Stimulated activated CD8-positive, alpha-beta memory T cell treated with anti-CD3 and anti-CD28 coated beads, Interleukin-15, amount 100 ng/mL, for 1 hour (primary cell): ENCODE measurements around the gene IPCEF1.

Experiments
- DNase-seq: peaks from one replicate; pipeline ENCODE4 v3.0.0-alpha.2; 2020; ENCODE audit warnings: low read depth

IPCEF1 gene

DNA sequence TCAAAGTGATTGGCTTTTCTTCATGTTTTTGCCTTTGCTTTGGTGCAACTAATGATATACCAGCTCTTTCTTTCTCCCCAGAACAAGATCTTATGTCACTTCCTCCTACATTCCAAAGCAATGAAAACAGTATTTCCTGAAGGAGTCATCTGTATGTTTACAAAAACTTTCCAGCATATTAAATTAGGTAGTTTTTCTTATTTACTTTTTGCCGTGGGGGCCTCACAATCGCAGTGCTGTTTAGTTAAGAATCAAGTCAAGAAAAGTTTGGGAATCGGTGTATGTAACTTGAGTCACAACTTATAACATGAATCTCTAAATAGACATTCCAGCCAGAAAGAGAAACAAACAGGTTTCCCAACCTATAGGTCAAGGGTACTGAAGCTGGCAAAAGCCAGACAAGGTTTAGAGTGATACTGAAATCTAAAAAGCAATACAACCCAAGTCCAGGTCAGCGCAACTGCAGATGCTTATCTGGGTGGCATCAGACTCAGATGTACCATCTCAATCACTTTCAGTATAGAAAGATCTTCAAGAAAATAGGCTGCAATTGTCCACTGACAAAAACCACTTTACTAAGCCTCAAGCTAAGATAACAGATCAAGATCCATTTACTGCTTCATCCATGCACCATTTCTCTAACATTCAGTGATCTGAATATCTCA, 63.6 kb downstream of the IPCEF1 start:
- no peak for DNase-seq

DNA sequence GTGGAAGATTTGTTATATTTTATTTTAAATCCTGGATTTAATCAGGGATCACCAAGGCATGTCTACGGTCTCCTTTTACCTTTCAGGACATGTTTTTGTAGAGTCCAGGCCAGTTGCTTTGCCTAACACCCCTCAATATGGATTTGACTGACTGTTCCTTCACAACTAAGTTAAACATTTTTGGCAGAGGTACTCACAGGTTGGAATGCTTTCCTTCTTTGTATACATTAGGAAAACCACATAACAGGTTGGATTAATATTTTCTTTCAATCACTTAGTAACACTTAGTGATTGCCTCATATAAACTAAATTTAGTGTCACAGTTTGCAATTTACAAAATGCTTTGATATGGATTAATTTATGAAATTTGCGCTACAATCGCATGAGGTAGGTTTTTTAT, 64.5 kb downstream of the IPCEF1 start:
- DNase-seq: no peak

DNA sequence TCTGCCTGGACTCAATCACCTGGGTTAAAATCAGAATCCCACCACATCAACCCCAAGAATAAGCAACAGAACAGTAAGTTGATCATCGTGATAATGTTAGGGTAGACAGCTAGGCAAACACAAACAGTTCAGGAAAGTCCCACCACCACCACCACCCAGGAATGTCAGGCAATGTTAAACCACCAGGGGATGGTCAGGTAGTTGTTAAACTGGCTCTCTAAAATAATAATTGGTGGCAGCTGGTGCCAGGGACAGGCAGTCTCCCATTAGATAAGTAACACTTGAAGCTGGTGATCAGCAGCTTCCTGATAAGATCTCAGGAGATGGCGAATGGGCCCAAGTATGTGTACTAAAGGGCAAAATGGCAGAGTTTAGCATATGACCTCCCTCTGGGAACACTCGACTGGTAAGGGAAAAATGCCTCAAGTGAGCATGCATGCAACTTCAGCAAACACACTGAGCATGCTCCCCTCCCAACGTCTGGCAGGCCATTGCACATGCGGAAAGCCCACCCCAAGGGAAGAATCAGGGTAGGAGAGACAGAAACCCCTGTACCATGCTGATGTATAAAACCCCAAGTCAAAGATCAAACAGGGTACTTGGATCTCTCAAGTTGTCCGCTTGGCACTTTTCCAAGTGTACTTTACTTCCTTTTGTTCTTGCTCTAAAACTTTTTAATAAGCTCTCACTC, 66.6 kb downstream of the IPCEF1 start:
- DNase-seq: no peak

DNA sequence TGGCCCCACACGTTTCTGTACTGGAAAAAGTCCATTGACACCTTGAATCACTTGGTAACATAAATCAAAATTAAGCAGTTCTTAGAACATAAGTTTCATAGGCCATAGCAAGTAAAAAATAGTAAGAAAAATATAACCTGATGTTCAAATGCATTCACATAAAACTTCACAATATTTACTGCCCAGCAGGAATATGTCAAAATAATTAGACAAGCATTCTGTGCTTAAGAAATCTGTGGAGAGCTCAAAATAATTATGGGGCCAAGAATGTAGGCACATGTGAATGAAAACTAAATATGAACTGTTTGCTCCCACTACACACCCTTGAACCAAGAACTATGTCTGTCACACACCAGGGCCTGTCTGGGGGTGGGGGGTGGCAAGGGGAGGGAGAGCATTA, 70.8 kb downstream of the IPCEF1 start:
- no peak for DNase-seq

DNA sequence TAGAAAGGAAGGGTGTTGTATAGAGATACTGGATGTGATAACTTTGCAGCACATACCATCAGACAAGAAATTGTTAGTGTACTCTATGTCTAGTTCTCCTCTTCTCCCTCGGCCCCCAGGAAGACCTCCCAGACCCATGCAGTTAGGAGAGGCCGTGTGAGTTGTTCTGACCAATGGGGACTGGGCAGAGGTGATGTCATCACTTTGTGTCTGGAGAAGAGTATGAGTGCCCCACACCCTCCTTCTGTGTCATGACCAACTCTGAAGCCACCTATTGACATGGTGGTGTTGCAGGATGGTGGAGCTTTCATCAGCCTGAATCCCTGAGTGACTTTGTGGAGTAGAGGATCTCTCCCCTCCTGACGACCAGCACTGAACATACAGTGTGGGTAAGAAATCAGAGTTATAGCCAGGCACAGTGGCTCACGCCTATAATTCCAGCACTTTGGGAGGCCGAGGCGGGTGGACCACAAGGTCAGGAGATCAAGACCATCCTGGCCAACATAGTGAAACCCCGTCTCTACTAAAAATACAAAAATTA, 72.2 kb downstream of the IPCEF1 start:
- DNase-seq: no peak

DNA sequence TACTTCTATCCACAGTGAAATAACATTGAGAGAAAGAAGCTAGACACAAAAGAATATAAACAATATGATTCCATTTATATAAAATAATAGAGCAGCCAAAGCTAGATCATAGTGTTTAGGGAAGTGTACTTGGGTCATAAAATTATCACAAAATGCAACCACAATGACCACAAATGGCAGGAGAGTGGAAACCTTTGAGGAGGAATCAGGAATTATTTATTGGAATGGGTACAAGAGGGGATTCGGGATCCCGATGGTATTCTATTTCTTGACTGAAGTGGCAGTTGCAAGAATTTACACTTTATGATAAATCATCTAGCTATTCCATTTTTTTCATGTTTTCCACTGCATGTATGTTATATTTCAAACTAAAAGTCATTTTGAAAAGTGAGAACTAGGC, 76.1 kb downstream of the IPCEF1 start:
- DNase-seq: no peak

DNA sequence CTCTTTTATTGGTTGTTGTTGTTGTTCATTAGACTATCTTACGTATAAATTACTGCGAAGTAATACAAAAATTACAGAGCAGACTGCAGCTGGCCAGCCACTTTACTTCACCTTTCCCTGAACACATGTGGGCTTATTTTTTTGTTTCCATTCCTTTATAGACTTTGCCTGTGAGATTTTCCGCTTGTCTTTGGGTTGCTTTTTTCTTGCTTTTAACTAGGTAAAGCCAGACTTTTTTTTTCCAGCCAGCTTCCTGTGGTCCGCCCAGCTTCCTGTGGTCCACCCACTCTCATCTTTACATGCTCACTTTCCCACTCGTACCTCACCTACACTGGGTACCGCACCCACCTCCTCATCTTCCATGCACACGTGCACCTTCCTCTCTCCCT, 79.0 kb downstream of the IPCEF1 start:
- DNase-seq: no peak

DNA sequence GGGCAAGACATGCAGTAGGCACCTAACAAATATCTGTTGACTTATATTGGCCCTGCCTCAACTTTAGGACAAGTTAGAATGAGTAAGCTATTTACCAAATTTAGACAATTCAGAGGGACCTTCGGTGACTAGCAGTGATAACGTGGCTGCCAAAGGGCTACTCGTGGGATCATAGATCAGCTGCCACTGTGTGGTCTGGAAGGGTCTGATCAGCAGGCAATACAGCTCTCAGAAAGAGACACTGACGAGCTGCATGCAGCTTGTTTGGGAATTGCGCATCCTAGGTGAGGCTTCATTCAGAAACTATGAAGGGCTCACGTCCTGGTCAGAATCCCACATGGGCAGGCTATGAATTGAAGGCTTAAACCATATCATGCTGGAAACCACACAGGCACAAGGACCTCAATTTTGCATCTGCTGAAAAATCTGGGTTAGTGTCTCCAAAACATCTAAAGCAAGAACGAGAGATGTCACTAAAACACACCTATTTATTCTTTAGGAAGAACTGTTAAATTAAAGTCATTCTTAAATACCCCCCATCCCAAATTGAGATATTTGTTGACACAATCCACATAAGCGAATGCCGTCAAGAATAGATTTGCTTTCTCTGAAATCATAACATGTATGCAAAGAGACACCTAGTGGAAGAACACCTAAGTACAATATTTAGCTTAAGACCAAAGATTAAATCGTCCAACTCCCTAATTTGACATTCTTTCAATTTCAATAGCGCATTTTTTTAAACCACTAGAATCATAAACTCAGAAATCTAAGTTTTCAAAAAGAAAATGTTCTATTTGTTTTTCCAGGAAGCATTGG, 79.6 kb downstream of the IPCEF1 start:
- DNase-seq: no peak

DNA sequence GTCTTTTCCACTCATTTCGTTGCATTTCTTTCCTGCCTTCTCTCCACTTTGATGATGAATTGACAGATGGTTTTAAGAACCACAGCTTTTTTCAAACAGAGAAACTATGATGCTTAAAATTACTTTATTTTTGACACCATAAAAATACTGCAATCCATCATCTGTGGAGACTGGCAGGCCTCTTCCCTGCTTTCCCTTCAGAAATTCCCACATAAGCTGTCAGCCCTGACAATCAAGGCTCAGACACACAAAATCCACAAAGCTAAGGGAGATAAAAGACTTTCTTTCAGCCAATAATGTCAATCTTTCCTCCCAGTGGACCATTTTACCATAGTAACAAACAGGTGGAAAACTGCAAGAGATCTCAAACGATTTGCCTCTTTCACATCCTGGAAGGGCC, 82.4 kb downstream of the IPCEF1 start:
- DNase-seq: no peak

DNA sequence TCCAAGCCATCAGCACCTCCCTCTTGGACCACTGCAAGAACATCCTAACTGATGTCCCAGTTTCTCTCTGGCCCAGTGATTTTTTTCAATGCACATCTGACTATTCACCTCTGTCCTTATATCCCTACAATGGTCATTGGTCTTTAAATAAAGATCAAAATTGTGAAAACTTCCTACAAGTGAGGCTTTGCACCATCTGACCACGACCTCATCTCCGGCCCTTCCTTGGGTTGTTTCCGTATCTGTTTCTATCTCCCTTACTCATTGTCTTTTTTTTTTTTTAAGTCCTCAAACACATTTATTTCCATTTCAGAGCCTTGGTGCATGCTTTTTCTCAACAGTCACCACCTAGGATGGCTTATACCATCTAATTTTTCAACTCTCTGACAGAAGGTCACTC, 88.1 kb downstream of the IPCEF1 start:
- DNase-seq: no peak

DNA sequence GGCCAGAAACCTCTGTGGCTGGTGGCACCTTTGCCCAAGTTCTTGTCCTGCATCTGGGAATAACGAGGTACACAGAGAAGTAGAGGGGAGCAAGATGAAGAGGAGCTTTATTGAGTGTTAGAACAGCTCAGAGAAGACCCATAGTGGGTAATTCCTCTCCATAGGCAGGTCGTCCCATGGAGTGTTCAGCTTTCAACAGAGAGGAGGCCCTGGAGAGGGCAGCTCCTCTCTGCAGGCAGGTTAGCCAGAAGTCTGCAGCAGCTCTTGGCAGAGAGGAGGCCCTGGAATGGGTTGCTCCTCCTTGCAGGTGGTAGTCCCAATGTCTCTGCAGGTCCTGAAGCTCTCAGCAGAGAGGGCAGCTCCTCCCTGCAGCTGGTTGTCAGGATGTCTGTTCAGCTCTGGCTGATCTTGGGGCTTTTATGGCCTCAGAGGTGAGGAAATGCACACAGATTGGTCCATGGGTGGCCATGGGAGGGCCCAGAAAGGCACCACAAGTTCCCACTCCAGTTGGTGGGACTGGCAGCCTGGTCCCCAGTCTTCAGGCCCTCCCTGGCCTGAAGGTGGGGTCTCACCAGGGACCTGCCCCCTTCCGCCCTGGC, 89.0 kb downstream of the IPCEF1 start:
- no peak for DNase-seq

DNA sequence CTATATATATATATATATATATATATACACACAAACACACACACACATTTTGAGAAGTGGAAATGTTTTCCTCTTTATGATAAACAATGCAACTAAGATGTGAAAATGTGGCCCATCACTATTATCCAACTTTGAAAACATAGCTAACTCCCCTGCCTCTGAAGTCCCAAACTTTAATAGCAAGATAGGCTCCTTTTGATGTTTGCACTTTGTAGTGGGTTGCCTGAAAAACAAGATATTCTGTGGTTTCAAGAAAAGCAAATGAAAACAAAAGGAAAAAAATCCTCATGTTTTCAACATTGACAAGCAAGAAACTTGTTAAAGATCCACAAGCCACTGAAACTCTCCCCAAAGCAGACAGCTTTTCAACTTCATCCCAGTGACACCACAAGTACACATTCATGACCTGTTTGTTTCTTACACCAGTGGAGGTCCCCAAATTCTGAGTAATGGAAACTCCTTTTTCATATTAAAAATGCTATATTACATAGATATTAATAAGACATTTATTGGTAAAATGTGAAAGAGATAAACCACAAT, 90.0 kb downstream of the IPCEF1 start:
- DNase-seq: no peak

DNA sequence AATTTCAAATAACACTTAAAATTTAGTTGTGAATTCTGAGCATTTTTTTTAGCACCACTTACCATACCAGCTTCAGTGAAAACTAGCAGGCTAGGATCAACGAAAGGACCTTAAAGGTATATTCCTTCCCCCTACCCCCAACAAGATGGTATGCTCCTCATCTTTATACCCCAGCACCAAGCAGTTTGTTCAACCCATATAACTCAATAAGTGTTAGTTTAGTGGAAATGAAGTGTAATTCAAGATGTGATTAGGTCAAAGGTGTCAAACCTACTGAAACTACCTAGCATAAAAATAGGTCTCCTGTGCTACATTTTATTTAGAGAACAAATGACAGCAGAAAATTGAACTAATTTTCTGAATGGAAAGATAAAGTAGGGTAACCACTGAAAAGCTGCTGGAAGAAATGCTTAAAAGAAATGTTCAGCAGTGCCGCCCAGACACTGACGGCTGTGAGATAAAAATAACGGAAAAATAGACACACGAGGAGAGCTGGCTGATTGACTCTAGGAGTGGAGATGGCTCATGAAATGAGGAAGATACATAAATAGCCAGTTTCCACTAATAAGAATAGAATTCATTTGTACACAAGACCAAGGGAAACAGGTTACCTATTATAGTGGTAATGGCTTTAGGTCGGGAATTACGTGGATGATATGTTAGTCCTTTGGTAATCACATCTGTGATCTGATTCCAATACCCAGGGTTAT, 94.8 kb downstream of the IPCEF1 start:
- no peak for DNase-seq

DNA sequence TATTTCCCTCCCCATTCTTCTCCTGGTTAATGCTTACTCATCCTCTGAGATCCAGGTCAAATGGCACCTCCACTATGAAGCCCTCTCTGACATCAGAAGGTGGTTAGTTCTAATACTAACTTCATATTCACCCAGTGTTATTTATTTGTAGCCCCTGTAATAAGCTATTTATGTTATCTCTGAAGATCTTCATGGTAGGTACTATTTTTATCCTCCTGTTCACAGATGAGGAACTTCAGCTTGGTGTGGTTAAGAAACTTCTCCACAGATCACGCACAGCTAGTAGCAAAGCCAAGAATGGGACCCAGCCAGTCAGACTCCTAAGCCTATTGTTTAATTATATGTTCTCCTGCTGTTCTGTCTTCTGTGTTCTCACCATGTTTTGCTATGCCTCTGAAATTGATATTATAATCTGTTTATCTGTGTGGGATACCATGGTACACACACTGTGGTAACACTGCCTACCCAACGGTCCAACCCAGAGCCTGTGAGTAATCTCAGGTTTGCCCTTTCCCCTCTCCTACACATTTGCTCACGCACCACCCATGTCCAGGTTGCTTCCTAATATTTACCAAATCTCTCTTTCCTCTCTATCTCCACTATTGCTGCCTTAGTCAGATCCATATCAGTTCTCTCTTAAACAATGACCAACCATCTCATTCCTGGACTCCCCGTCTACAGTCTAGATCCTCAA, 98.4 kb downstream of the IPCEF1 start:
- DNase-seq: no peak

DNA sequence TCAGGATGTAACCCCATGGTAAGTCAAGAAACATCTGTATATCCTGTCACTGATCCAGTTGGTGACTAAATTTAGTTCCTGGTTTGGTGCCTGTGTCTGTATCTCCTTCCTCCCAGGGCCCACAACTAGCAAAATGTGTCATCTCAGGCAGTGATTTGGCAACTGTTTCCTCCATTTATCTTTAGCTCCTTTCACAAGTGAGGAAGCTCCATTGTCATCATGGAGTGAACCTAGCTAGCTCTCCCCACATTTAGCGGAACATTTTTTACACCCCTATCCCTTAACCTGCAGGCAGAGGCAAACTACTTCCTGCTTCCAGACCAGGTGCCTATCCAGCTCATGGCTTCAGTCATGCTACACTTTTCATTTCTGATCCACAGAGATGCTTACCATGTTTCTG, 99.5 kb downstream of the IPCEF1 start:
- DNase-seq: no peak

DNA sequence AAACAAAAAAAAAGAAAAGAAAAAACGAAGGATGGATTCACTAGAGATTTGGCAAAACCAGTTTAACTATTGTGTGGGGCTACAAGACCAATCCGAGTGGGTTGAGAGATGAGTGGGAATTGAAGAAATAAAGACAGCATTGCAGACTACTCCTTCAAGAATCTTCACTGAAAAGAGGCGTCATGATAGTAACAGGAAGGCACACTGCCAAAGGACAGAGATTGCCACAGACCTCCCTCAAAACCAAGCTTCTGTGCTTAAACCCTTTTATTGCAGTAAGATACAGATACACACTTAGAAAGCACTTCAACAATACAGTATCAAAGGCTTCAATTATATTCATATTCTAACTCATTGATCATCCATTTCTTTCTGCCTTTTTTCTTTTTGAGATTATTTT, 103.9 kb downstream of the IPCEF1 start:
- no peak for DNase-seq

DNA sequence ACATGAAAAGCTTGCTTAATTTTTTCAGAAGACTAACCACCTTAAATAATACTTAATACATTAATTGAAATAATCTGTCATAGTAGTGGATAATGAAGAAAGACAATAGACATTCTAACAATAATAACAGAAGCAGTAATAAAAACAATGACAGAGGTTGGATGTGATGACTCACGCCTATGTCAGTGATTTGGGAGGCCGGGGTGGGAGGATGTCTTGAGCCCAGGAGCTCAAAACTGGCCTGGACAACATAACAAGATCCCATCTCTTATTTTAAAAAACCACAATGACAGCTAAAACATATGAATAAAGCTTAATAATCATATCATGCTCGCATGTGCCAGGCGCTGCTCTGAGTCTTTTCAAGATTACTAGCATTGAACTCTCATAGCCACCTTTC, 105.5 kb downstream of the IPCEF1 start:
- no peak for DNase-seq

DNA sequence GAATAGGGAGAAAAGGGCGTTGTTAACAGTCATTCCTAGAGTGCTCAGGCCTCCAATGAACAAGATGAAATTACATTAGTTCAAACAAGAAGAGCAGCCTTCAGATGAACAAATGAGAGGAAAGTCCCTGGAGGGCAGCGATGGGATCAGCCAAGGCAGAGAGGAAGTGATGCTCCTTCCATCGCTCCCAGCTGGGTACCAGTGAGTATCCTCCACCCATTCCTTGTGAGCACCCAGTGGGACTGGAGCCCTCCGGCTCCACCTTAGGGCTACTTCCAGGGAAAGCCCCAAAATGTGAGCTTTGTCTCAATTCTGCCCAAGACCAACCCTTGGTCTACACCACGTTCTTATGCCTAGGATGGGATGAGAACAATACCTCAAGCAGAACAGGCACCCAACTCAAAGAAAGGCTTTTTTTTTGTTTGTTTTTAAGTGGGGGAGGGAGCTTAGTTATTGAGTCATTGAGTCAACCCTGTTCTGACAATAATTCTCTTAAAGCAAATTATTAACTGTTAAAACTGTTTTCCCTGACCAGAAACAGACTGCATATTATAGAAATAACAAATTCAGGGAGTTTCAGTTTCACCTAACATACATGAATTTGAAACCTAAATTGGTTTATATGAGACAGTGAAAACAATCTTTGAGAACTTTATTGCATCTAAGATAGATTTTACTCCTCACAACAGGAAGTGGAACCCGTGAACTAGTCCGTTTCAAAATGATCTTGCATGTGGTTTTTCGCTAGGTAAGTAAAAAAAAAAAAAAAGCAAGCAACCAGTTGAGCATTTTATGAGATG, 106.9 kb downstream of the IPCEF1 start:
- DNase-seq: no peak

DNA sequence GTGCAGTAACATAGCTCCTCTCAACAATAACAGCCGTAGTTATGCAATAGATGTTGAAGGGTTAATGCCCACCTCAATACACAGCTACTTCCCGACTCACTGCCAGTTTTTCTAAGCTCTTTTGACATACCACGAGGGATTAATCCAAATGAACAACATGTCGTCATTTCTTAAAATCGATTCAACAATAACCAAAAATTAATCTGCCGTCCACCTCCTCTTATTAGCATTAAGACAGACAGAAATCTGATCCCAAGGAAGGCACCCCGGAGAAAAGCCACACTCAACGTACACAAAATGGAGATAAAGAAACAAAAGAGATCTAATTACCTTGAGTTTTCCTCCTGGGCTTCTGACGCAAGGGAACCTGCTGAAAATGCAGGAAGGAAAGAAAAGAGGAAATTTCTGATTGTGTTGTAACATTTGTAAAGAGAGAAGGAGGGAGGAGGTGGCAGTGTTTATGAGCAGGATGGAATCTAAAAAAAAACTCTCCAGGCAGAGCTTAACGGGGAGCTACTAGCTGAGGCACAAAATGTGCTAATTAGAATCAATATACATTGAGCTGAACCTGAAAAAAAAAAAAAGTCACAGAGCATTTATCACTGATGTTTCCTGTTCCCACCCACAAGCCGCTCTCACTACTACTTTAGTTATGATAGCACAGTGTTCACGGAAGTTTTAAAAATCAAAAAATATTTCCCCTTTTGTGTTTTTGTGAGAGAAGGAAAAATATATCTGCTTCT, 109.3 kb downstream of the IPCEF1 start:
- DNase-seq: no peak
